HG02943 (cell line): ENCODE results near the gene FGF14.

Experiments used
- ATAC-seq: cut with Tn5 transposase; IDR thresholded peaks from one replicate; pipeline ENCODE4 v1.9.1; 2021; ENCODE audit warnings: mild to moderate bottlenecking, low read depth, moderate library complexity; ENCODE audit not compliant: unreplicated experiment

Gene FGF14

GRCh38 chr13:102260256-102260655 is 141.6 kb downstream of the FGF14 start:
- ATAC-seq: no peak

DNA sequence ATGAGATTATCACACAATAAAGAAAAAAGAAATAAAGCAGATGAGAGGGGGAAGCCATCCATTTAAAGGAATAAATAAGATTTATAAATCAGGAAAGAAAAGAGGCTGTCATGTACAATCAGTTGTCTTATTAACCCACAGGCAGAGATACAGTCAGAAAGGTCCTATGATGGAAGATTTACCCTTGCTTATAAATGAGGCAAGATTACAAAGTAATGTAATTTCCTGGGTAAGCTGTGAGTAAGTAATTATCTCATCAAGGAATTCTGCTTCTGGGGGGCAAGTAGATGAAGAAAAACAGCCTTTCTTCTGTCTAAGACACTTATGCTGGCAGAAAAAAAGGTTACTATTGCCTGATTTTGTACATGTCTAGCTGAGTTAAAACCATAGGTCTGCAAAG is 146.4 kb downstream of the FGF14 start:
- ATAC-seq: no peak

GRCh38 chr13:102251817-102252216 is 150.0 kb downstream of the FGF14 start:
- ATAC-seq: no peak

DNA sequence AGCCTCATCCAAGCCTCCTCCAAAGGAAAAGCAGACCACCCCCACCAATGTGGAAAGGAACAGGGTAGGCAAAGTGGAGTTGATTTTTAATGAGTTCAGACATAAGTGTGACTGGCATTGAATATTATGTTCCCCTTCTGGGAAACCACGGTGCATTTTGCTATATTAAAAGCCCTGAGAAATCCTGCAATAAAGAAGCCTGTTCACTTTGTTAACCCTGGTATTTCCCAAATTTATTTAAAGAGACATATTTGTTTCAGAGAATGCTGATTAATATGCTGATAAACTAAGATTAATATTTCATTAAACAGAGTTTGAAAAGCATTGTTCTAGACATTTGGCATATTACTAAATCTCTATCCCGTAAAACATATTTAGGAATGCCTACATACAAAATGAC is 151.4 kb downstream of the FGF14 start:
- no peak for ATAC-seq

- no peak for ATAC-seq
These were observed 157.1 kb downstream of the FGF14 start for GRCh38 chr13:102244607-102245227.

GRCh38 chr13:102240110-102240509 is 161.7 kb downstream of the FGF14 start:
- no peak for ATAC-seq

DNA sequence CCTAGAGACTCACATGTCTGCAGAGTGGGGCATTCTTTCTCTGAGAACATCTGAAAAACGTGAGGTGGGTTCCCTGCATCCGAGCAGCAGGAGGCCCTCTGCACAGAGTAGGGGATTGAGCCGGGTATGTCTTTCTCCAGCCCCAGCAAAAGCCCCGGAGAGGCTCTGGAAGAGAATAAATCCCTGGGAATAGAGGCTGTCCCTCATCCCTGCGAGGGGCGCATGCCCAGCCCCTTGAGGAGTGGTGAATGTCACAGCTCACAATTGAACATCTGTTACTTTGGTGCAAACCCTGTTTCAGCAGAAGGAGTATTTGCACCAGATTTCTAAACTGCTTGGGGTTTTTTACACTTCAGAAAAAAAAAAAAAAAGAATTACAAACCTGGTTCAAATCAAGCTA is 164.6 kb downstream of the FGF14 start:
- no peak for ATAC-seq

DNA sequence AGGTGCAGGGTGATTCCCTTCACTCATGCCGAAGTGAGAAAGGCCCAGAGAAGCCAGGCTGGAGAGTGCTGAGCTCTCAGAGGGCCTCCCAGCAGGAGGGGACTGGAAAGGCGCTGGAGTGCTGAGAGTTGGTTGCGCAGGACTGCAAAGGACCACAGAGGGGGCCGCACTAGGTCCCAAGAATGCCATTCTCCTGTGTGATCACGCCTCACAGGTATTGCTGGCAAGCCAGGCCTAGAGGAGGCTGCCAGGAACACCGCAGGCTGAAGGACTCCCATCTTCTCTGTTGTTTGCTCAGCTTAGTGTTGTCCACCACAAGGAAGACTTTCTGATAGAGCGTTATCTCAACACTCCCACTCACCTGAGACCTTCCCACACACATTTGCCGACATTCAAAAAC is 165.0 kb downstream of the FGF14 start:
- no peak for ATAC-seq

DNA sequence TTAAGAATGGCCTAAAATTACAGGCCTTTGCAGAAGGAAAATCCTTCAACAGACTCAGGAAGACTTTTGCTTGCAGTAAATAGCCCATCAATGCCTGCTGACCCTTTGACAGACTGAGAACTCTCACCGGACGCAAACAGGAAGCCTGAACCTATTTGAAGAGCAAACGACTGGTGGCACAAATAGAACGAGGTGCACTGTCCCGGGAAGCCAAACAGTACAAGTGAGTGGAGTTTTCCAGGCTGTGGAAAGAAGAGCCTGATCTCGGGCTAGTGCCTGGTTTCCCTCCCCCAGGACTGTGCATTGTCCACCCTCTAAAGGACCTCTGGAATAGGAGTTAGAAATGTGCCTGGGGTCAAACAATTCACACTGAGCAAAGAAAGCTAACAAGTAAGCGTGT is 165.5 kb downstream of the FGF14 start:
- no peak for ATAC-seq

DNA sequence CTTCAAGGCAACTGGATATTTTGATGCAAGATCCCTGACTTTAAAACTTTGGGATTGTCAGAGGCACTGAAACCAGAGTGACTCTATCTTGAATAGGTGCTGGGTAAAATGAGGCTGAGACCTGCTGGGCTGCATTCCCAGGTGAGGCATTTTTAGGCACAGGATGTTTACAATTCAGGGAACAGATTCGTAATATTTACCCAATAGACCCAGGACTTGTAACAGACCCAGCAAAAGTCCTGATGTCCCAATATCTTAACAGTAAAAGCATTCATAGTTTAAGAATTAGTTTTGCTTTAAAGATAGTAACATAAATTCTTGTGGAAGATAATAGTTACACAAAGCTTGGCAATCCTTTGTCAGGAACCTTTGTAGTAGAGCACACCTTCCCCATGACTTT is 166.2 kb downstream of the FGF14 start:
- ATAC-seq: no peak

DNA sequence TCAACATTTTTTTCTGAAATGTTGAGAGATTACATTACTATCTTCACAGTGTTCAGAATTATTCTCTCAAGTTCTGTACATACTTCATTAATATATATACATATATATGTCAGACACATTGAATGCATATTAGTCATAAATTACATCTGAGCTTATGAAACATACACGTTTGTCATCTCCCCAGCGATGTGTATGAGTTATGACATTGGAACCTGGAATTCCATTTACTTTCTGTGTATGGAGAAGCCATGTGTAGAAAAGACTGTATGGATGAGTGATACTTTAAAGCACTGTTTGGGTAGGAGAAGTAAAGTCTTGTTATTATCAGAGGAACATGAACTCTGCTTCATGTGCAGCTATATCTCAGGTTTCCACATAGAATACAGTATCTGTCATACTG is 167.2 kb downstream of the FGF14 start:
- ATAC-seq: no peak

GRCh38 chr13:102233566-102234208 is 168.2 kb downstream of the FGF14 start:
- ATAC-seq: no peak

DNA sequence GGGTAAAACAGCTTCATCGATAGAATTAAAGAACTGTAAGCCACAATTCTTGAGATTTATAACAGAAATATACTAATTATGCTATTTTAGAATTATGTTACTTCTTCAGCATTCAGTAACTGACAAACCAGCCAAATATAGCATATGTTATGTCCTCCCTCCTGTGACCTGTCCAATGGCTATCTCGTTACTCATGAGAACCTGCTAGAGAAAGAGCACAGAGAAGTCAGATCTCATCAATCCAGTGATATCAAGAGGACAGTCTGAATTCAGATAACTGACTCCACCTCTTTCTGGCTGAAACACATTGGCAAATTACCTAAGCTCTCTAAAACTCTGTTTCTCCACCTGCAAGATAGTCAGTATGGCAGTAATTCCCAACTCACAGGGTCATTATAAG is 170.4 kb downstream of the FGF14 start:
- no peak for ATAC-seq

GRCh38 chr13:102227741-102228140 is 174.1 kb downstream of the FGF14 start:
- ATAC-seq: no peak

GRCh38 chr13:102226591-102226990 is 175.3 kb downstream of the FGF14 start:
- ATAC-seq: no peak

DNA sequence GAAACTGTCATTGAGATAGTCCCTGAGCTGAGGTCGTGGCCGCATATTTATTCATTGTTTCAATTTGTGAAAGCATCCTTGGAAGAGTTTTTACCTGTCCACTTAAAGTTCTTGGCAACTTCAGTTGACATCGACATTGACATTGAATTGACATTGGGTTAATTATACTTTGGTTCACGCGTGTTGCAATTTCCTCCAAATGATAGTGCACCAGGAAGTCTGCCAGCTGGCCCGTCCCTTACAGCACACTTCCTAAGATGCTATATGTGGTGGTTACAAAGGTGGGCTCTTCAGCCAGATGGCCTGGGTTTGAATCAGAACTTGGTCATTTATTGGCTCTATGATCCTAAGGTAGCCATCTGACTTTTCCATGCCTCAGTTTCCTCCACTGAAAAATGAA is 176.0 kb downstream of the FGF14 start:
- ATAC-seq: no peak

GRCh38 chr13:102220681-102221228 is 181.1 kb downstream of the FGF14 start:
- no peak for ATAC-seq

DNA sequence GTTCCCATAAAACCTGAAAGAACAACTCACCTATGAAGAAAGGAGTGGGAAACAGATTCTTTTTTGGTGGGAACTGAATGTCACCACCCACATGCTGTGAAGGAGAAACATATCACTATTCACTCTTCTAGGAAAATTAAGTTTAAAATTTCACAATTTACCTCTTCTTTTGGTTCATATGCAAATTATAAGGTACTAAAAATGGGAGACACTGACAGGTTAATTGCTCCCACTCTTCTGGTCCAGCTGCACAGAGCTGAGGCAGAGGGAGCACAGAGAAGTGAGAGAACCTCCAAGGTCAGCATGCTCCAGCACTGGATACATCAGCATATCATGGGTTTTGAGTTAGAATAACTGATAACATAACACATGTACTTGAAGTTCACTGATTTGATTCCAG is 186.9 kb downstream of the FGF14 start:
- ATAC-seq: no peak

GRCh38 chr13:102212729-102213128 is 189.1 kb downstream of the FGF14 start:
- no peak for ATAC-seq

DNA sequence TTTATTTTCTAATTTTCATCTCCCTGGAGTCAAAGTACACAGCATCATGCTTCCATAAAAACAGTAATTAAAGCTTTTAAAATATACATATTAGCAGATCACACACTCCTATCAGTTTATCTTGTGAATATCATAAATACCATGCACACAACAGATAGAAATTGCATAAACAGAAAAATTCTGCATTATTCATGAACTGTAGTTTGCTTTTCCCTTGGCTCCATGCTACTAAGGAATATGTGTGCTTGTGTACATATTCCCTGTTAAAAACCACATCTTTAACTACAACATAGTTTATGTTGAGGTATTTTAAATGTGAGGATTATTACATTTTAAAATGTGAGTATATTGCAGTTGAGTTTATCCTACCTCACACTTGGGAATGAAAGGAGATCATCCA is 193.5 kb downstream of the FGF14 start:
- ATAC-seq: no peak

DNA sequence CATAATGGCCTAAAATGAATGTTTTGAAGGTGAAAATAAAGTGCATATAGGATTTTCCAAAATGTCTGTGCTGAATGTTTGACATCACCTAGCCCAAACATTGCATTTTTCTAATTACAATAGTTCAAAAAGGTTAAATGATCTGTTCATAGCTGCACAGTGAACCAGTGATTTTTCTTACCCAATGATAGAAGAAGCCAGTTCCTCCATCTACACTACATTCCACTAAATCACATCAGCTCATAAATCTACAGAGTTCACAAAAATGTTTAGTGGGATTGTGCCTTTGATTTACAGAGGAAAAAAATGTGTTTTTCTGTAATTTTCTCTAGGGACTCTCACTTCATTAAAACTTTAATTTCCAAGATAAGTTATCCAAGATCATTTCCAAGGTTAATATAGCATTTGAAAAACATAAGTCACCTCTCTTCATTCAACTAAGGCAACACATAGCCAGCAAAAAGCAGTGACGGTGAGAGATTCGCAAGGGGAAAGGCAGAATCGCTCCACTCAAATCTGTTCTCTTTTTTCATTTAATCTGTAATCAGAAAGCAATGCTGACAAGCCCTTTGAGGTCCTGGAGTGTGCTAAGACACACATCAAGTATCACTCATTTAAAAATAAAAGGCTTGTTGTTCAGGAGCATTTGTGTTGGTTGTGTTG is 194.0 kb downstream of the FGF14 start:
- no peak for ATAC-seq

GRCh38 chr13:102203718-102204117 is 198.1 kb downstream of the FGF14 start:
- ATAC-seq: no peak
